ENCODE results near the gene ZSCAN31. TPM values are rescaled to one million over a fixed set of nuclear protein-coding genes. Genes with fewer than 3 reads are reported as not detected.
A peak's percentile ranks its signal among the peaks of the same experiment; 100 is the strongest.

ZSCAN31 gene
- total RNA-seq (under 1 TPM; 0.73 to 0.97 TPM), polyA plus RNA-seq (1 to 10 TPM in 1 of 2 donors, under 1 TPM in 1; 0.86 to 1.2 TPM)

- peaks cover 0 to 3% of the 10 kb centered on the region in 2 donors for H3K27me3 Mint-ChIP-seq
- Histone ChIP-seq H3K36me3 (ENCODE audit: insufficient read depth, low read length) (no peaks in the 10 kb centered on the region), H3K27me3 (ENCODE audit: insufficient read depth, low read length) (no peaks in the 10 kb centered on the region), H3K27ac (ENCODE audit: low read depth, low read length) (peak within 1 kb of the TSS; percentile 87), H3K4me1 (ENCODE audit: insufficient read depth, low read length) (peaks cover 17% of the 10 kb centered on the region), H3K9me3 (ENCODE audit: control insufficient read depth in 1 of 2, low read length in 2 of 2) (no peaks in the 10 kb centered on the region), H3K4me3 (ENCODE audit: low read length in 2 of 2) (peak within 1 kb of the TSS; percentile 61 to 85)
- ChIA-PET POLR2A (ENCODE audit: partially characterized antibody) (interaction anchor here (0.6 to 2.8 kb wide), 21 partner anchors 10 to 857 kb away, joined by 3 to 27 read pairs (median 5); partner anchors contain the start of genes ZKSCAN3, ZKSCAN4, ZKSCAN8 and ZSCAN26), CTCF (ENCODE audit: partially characterized antibody) (interaction anchor here (0.9 to 3.5 kb wide), 6 partner anchors 11 to 563 kb away, joined by 3 to 20 read pairs (median 4); partner anchors contain the start of gene ZSCAN26)
- H3K4me3 Mint-ChIP-seq, result peak within 1 kb of the TSS in 1 of 8 donors; percentile 34
- peaks cover 0 to 9% (median 5%) of the 10 kb centered on the region in 8 donors for H3K9me3 Mint-ChIP-seq
- DNase-seq, result peak; percentile 77 to 93 (median 81)
- peaks cover 0 to 4% (median 3%) of the 10 kb centered on the region in 4 donors for H3K4me1 Mint-ChIP-seq
- peak within 1 kb of the TSS in 1 of 7 donors; percentile 68 for H3K27ac Mint-ChIP-seq
- no peaks in the 10 kb centered on the region for H3K36me3 Mint-ChIP-seq
- intact Hi-C loops (cut with micrococcal nuclease), result loop anchor here (1.0 to 5.0 kb wide), 5 partner anchors 14 to 863 kb away; partner anchors contain the start of genes ZKSCAN3, ZKSCAN4, ZNF184 and ZSCAN26
These were observed at the start of gene ZSCAN31 for GRCh38 chr6:28335564-28336283. ZSCAN31 (minus strand) TSS chr6:28336148; CDS start chr6:28329683, 6,465 bp downstream.

- intact Hi-C loops (cut with micrococcal nuclease), result loop anchor here (2.0 kb wide), 1 partner anchor 71 kb away; no protein-coding TSS in a partner anchor
- H3K27ac ChIP-seq (ENCODE audit: low read depth, low read length), result no peak overlapping the region
- H3K4me3 Mint-ChIP-seq, result no peak overlapping the region
- no peak overlapping the region for H3K4me3 ChIP-seq (ENCODE audit: low read length in 2 of 2)
- no peaks in the 10 kb centered on the region for H3K4me1 ChIP-seq (ENCODE audit: insufficient read depth, low read length)
- ChIA-PET CTCF (ENCODE audit: partially characterized antibody) (interaction anchor here (1.8 kb wide), 1 partner anchor 28 kb away, joined by 6 read pairs; no protein-coding TSS in a partner anchor), POLR2A (ENCODE audit: partially characterized antibody) (interaction anchor here (1.6 kb wide), 1 partner anchor 118 kb away, joined by 3 read pairs; no protein-coding TSS in a partner anchor)
- H3K27ac Mint-ChIP-seq, result peak overlapping the region in 1 of 7 donors; percentile 44
- H3K4me1 Mint-ChIP-seq, result peaks cover 0 to 18% (median 9%) of the 10 kb centered on the region in 4 donors
- peaks cover 0 to 3% of the 10 kb centered on the region in 2 donors for H3K9me3 ChIP-seq (ENCODE audit: control insufficient read depth in 1 of 2, low read length in 2 of 2)
- no peak for DNase-seq
- H3K9me3 Mint-ChIP-seq, result peaks cover 0 to 11% (median 5%) of the 10 kb centered on the region in 8 donors
- no peaks in the 10 kb centered on the region for H3K27me3 Mint-ChIP-seq
- H3K36me3 Mint-ChIP-seq, result peaks cover 70 to 80% of the 10 kb centered on the region in 2 donors
- peaks cover 11% of the 10 kb centered on the region for H3K36me3 ChIP-seq (ENCODE audit: insufficient read depth, low read length)
- no peaks in the 10 kb centered on the region for H3K27me3 ChIP-seq (ENCODE audit: insufficient read depth, low read length)
These were observed 48.2 kb upstream of the ZSCAN31 start for GRCh38 chr6:28384143-28384533.

- CTCF ChIA-PET (ENCODE audit: partially characterized antibody), result interaction anchor here (1.8 kb wide), 1 partner anchor 27 kb away, joined by 6 read pairs; no protein-coding TSS in a partner anchor
- peaks cover 0 to 18% (median 9%) of the 10 kb centered on the region in 4 donors for H3K4me1 Mint-ChIP-seq
- peak overlapping the region; percentile 13 to 72 (median 59) for H3K4me3 Mint-ChIP-seq
- peaks cover 65 to 76% of the 10 kb centered on the region in 2 donors for H3K36me3 Mint-ChIP-seq
- H3K9me3 Mint-ChIP-seq, result peaks cover 0 to 11% (median 5%) of the 10 kb centered on the region in 8 donors
- DNase-seq, result peak in 2 of 5 donors; percentile 3 to 10
- Histone ChIP-seq H3K27ac (ENCODE audit: low read depth, low read length) (no peak overlapping the region), H3K4me1 (ENCODE audit: insufficient read depth, low read length) (no peaks in the 10 kb centered on the region), H3K27me3 (ENCODE audit: insufficient read depth, low read length) (no peaks in the 10 kb centered on the region), H3K9me3 (ENCODE audit: control insufficient read depth in 1 of 2, low read length in 2 of 2) (peaks cover 0 to 3% of the 10 kb centered on the region in 2 donors), H3K4me3 (ENCODE audit: low read length in 2 of 2) (no peak overlapping the region), H3K36me3 (ENCODE audit: insufficient read depth, low read length) (peaks cover 11% of the 10 kb centered on the region)
- POLR2A ChIA-PET (ENCODE audit: partially characterized antibody), result interaction anchor here (0.5 kb wide), 2 partner anchors 18 to 1004 kb away, joined by 3 read pairs; no protein-coding TSS in a partner anchor
- H3K27ac Mint-ChIP-seq, result peak overlapping the region in 2 of 7 donors; percentile 36 to 44
- intact Hi-C loops (cut with micrococcal nuclease), result loop anchor here (2.0 kb wide), 1 partner anchor 71 kb away; no protein-coding TSS in a partner anchor
- H3K27me3 Mint-ChIP-seq, result no peaks in the 10 kb centered on the region
These were observed 47.5 kb upstream of the ZSCAN31 start for GRCh38 chr6:28383235-28384142.

- peaks cover 0 to 7% (median 3%) of the 10 kb centered on the region in 4 donors for H3K4me1 Mint-ChIP-seq
These were observed 44.4 kb upstream of the ZSCAN31 start for GRCh38 chr6:28380381-28380780.

GRCh38 chr6:28378644-28379043 is 42.7 kb upstream of the ZSCAN31 start:
- H3K9me3 ChIP-seq (ENCODE audit: control insufficient read depth in 1 of 2, low read length in 2 of 2), result peaks cover 0 to 3% of the 10 kb centered on the region in 2 donors
- no peaks in the 10 kb centered on the region for H3K27me3 ChIP-seq (ENCODE audit: insufficient read depth, low read length)
- H3K27me3 Mint-ChIP-seq, result no peaks in the 10 kb centered on the region
- peaks cover 0 to 5% (median 2%) of the 10 kb centered on the region in 4 donors for H3K4me1 Mint-ChIP-seq
- peaks cover 41 to 54% of the 10 kb centered on the region in 2 donors for H3K36me3 Mint-ChIP-seq
- H3K4me3 ChIP-seq (ENCODE audit: low read length in 2 of 2), result no peak overlapping the region
- ChIA-PET CTCF (ENCODE audit: partially characterized antibody) (no interaction called here), POLR2A (ENCODE audit: partially characterized antibody) (no interaction called here)
- H3K4me3 Mint-ChIP-seq, result no peak overlapping the region
- no peak for DNase-seq
- H3K27ac ChIP-seq (ENCODE audit: low read depth, low read length), result no peak overlapping the region
- H3K36me3 ChIP-seq (ENCODE audit: insufficient read depth, low read length), result peaks cover 11% of the 10 kb centered on the region
- H3K27ac Mint-ChIP-seq, result no peak overlapping the region
- H3K9me3 Mint-ChIP-seq, result peaks cover 0 to 12% (median 9%) of the 10 kb centered on the region in 8 donors
- H3K4me1 ChIP-seq (ENCODE audit: insufficient read depth, low read length), result no peaks in the 10 kb centered on the region
- intact Hi-C loops (cut with micrococcal nuclease), result no loop called here

More at GRCh38 chr6:28380381-28380780, 44.4 kb upstream of the ZSCAN31 start:
- Histone ChIP-seq H3K9me3 (ENCODE audit: control insufficient read depth in 1 of 2, low read length in 2 of 2) (peaks cover 0 to 3% of the 10 kb centered on the region in 2 donors), H3K27me3 (ENCODE audit: insufficient read depth, low read length) (no peaks in the 10 kb centered on the region), H3K27ac (ENCODE audit: low read depth, low read length) (no peak overlapping the region), H3K36me3 (ENCODE audit: insufficient read depth, low read length) (peaks cover 11% of the 10 kb centered on the region), H3K4me1 (ENCODE audit: insufficient read depth, low read length) (no peaks in the 10 kb centered on the region), H3K4me3 (ENCODE audit: low read length in 2 of 2) (no peak overlapping the region)
- POLR2A ChIA-PET (ENCODE audit: partially characterized antibody), result no interaction called here
- Mint-ChIP-seq H3K9me3 (peaks cover 0 to 15% (median 9%) of the 10 kb centered on the region in 8 donors), H3K27ac (no peak overlapping the region), H3K4me3 (no peak overlapping the region), H3K27me3 (no peaks in the 10 kb centered on the region), H3K36me3 (peaks cover 47 to 67% of the 10 kb centered on the region in 2 donors)
- no peak for DNase-seq
- intact Hi-C loops (cut with micrococcal nuclease), result no loop called here
- CTCF ChIA-PET (ENCODE audit: partially characterized antibody), result no interaction called here

GRCh38 chr6:28377879-28378278 is 41.9 kb upstream of the ZSCAN31 start:
- Histone ChIP-seq H3K9me3 (ENCODE audit: control insufficient read depth in 1 of 2, low read length in 2 of 2) (peaks cover 0 to 3% of the 10 kb centered on the region in 2 donors), H3K36me3 (ENCODE audit: insufficient read depth, low read length) (peaks cover 11% of the 10 kb centered on the region), H3K27ac (ENCODE audit: low read depth, low read length) (no peak overlapping the region), H3K4me1 (ENCODE audit: insufficient read depth, low read length) (no peaks in the 10 kb centered on the region), H3K27me3 (ENCODE audit: insufficient read depth, low read length) (no peaks in the 10 kb centered on the region), H3K4me3 (ENCODE audit: low read length in 2 of 2) (no peak overlapping the region)
- ChIA-PET POLR2A (ENCODE audit: partially characterized antibody) (no interaction called here), CTCF (ENCODE audit: partially characterized antibody) (no interaction called here)
- Mint-ChIP-seq H3K9me3 (peaks cover 0 to 12% (median 9%) of the 10 kb centered on the region in 8 donors), H3K27ac (no peak overlapping the region), H3K36me3 (peaks cover 37 to 50% of the 10 kb centered on the region in 2 donors), H3K4me3 (no peak overlapping the region), H3K4me1 (peaks cover 0 to 1% (median under 1%) of the 10 kb centered on the region in 4 donors), H3K27me3 (no peaks in the 10 kb centered on the region)
- intact Hi-C loops (cut with micrococcal nuclease), result no loop called here
- no peak for DNase-seq

Data from CD4-positive, alpha-beta memory T cell (primary cell).